ENCODE measurements around the gene SIX5.
"Not testable (repeated sequence)": the region's sequence is repeated elsewhere in the genome, so short reads cannot be mapped to it uniquely, and the experiment has no call there.

Gene SIX5

DNA sequence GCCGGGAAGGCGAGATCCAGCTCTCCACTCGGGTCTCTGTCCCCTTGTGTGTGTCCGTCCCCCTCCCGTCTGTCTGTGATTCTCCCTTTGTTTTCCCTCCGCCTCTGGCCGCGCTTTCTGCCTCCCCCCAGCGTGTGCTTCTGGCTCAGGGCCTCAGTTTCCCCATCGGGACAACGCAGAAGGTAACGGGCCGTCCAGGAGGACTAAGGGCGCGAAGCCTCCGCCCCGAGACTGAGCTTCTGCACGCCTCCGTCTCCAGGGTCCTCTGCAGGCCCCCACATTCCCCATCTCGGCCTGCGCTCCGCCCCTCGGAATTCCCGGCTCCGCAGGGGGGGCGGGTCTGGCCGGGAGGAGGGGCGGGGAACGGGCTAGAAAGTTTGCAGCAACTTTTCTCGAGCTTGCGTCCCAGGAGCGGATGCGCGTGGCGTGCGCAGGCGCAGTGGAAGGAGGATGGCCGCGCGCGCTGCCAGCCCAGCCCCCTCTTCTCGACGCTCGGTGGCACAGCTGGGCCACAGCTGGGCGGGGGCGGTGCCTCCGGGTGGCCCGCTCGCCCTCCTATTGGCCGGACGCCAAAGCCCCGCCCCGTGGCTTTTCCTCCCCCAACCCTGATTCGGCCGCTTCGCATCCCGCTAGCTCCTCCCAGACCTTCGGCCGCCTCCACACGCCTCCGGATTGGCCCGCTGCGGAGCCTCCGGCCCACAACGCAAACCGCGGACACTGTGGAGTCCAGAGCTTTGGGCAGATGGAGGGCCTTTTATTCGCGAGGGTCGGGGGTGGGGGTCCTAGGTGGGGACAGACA lies at the start of gene SIX5:
SIX5 (minus strand) TSS at position 269 of the 799 bp plus-strand sequence. CDS start 408 bp downstream, outside the sequence.
- peak; percentile 83 to 91 for DNase-seq (ENCODE audit: low read depth in 2 of 2)

DNA sequence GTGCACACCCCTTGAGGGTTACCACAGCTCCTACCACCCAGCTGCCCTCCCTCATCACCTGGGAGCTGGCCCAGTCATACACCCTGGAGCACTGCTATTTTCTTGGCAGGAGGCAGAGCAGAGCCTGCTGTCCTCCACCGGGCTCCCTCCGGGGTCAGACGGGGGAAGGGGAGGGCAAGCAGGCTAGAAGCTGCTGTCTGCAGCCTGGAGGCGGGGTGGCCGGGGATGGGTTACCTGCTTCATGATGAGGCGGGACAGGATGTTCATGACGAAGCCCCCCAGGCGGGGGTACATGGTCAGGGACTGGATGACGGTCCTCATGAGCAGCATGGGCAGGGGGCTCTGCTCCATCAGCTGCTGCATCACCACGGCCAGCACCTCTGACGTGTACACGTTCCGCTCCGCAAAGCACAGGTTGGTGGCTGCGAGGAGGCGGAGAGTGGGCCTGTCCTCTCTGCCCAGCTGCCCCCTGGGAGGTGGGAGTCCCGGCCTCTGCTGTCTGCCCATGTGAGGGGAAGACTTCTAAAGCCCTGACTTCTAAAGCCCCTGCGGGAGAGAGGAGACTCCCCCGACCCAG lies 48.8 kb upstream of the SIX5 start:
- no peak for DNase-seq (ENCODE audit: low read depth in 2 of 2)

GRCh38 chr19:45817010-45817724 lies 48.1 kb upstream of the SIX5 start:
- DNase-seq (ENCODE audit: low read depth in 2 of 2): peak; percentile 88 to 92

DNA sequence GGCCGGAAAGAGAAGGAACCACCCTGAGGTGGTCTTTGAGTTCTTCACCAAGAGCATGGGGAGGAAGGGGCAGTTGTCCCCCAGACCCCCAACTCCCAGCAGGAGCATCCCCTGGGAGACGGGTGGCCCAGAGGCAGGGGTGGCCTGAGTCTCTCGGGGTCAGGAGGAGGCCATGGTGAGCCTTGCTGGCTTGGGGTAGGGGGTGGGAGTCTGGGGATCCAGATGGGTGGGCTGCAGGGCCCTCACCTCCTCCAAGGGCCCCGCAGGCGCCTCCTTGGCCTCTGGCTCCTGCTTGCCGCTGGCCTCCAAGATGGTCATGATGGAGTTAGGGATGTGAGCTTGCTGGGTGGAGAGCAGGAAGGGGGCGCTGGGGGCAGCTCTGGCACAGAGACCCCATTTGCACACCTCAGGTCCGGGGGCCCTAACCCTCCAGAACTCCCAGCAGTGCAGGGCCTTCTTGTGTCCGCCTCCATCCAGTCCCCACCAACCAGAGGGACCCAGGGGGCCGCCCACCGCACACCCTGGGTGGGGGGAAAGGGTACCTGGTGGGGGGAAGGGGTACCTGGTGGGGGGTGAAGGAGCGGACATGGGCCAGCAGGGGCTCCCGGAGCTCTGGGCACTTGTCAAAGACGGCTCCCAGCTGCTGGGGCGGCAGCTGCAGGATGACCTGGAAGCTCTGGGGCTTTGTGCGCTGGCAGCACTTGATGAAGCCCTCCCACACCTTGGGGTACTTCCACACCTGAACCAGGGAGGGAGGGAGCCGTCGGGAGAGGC lies 47.4 kb upstream of the SIX5 start:
- no peak for DNase-seq (ENCODE audit: low read depth in 2 of 2)

DNA sequence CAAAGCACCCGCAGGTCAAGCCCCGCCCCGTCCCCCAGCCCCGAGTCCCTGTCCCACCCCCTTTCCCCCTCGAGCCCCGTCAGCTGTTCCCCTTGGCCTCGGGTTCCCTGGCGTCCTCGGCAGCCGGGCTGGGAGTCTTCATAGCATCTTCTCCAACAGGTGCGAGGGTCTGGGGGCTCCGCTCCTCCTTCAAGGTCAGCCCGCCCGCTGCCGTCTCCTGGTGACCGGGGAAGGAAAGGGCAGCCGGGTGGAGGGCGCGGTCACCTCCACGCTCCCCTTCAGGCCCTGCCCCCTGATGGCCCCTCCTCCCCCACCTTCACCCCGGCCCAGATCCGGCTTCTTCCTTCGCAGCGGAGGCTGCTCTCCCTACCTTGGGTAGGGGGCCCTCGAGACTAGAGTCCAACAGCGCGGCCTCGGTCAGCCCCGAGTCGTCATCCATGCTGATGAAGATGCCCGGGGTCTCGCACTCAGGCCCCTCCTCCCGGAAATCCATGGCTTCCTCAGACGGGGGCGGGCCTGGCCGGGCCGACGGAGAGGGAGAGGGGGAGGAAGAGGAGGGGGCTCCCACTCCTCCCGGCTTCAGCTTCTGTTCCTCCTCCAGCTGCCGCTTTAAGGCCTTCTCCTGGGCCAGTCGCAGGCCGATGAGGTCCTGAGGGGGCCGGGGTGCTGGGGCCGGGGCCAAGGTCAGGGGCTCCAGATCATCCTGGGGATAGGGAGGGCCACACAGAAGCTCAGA lies 46.6 kb upstream of the SIX5 start:
- no peak for DNase-seq (ENCODE audit: low read depth in 2 of 2)

DNA sequence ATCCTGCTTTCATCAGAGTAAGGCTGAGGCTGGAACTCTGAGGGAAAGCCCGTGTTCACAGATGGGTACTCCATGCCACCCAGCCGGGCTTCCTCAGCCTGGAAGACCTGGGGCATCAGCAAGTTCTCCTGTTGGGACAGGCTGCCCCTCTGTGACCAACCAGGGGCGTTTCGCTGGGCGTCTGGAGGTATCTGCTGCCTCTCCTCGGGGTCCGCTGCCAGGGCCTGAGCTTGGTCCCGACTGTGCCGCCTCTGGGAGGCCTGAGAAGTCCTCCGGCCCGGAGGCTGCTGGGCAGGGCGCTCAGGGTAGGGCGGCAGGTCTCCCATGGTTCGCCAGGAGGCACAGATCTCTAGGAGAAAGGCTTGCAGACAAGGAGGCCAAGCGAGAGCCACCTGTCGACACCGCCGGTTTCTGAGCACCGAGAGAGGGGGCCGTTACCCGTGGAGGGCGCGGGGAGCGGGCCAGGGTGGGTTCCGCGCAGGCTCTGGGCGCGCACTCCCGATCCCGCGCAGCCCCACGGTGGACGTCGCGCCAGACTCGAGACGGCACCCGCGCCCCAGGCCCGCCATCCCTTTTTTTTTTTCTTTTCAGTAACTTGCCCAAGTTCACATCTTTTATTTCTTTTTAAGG lies 45.9 kb upstream of the SIX5 start, which contains the start of gene RSPH6A:
RSPH6A (minus strand) TSS at position 458 of the 630 bp plus-strand sequence; CDS start at position 326, 132 bp downstream.
- no peak for DNase-seq (ENCODE audit: low read depth in 2 of 2)

DNA sequence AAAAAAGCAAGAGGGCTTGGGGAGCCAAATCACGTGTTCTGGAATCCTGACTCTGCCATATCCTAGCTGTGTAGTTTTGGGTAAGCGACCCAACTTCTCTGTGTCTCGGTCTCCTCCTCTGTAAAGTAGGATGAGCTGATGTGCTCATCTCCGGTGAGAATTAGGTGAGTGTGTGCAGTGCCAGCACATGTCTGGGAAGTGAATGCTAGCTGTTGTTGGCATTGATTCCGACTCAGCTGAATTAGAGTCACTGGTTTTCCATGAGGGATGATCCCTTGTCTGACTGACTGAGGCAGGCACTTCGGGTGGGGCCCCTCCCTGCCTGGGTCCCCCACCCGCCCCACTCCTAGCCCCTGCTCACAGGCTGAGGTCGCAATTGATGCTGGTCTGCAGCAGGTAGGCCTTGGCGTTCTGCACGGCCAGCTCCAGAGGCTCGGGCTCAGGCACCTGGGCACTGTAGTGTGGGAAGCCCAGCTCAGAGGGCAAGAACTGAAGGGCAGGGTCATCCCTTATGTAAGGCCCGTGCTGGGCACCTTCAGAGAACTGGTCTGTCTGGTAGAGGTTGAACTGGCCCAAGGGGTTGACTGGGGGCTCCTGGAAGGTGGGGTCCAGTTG lies 45.2 kb upstream of the SIX5 start:
- no peak for DNase-seq (ENCODE audit: low read depth in 2 of 2)

DNA sequence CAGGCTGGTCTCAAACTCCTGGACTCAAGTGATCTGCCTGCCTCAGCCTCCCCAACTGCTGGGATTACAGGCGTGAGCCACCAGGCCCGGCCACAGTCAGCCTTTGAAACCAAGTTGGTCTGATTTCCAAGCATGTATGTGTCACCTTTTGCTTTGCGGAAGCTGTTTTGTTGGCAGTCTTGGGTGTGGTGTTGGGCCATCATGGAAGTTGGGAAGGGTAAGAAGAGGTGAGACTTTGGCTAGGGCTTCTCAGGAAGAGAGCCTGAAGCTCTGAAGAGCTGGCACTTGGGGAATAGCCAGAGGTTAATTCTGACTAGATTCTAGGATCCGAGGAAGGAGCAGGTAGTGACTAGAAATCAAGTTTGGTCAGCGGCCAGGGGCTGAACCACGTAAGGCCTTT lies 43.2 kb upstream of the SIX5 start:
- no peak for DNase-seq (ENCODE audit: low read depth in 2 of 2)

GRCh38 chr19:45809643-45810159 lies 40.6 kb upstream of the SIX5 start:
- no peak for DNase-seq (ENCODE audit: low read depth in 2 of 2)

- no peak for DNase-seq (ENCODE audit: low read depth in 2 of 2)
Measured at GRCh38 chr19:45805719-45806118, 36.7 kb upstream of the SIX5 start.

DNA sequence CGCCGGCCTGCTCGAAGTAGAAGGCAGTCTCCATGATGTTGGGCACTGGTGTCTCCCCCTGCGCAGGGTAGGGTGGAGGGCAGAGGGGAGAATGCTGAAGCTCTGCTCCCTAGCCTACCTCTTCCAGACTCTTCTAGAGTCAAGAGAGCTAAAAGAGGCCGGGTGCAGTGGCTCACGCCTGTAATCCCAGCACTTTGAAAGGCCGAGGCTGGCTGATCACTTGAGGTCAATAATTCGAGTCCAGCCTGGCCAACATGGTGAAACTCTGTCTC lies 35.8 kb upstream of the SIX5 start:
- DNase-seq (ENCODE audit: low read depth in 2 of 2): no peak

DNA sequence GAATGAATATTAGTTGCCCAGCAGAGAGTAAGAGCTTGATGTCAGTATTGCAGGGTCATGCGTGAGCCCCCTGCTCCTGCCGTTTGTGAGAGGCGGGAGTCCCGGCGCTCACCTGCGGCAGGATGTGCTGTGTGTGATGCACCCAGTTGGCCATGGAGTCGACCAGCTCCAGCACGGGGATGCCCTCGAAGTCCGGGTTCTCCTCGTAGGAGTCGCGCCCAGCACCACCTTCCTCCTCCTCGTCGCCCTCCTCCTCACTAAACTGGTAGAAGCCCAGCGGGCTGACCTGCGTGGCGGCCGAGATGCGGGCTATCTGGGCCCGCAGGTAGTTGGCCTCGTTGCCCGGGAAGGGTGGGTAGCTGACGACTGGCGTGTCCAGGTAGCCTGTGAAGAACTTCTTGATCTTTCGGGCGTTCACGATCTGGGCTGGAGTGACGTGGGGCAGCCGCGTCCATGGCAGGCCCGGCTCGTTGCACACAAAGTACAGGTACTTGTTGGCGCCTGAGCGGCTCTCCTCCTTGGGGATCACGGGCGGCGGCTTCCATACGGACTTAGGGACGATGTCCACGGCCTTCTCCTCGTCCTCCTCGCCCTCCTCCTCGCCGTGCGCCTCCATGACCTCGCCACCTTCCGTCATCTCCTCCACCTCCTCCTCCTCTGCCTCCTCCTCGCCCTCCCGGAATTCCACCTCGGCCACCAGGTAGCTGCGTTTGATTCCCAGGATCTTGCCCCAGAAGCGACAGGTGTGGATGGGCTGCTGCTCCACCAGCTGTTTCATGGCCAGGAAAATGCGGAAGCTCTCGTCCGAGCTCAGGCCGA lies 35.3 kb upstream of the SIX5 start:
- no peak for DNase-seq (ENCODE audit: low read depth in 2 of 2)

DNA sequence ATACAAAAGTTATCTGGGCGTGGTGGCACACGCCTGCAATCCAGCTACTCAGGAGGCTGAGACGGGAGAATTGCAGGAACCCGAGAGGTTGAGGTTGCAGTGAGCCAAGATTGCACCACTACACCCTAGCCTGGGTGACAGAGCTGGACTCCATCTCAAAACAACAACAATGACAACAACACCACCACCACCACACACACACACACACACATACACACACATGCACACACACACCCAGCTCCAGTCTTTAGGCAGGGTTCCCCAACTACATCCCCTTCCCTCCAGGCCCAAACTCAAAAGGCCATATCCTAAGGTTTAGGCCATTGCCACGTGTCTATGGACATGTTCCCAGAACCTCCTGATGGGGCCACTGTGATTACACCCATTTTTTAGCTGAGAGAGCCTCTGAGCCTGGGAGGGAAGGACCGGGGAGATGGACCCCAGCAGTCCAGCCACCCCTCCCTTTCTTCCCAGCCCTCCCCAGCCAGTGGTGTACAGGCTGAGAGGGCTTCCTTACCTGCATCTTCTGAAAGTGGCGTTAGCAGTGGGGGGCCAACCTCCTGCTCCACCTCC lies 32.6 kb upstream of the SIX5 start:
- DNase-seq (ENCODE audit: low read depth in 2 of 2): no peak

- no peak for DNase-seq (ENCODE audit: low read depth in 2 of 2)
Measured at GRCh38 chr19:45800070-45800553, 31.1 kb upstream of the SIX5 start.

GRCh38 chr19:45799541-45799940 lies 30.5 kb upstream of the SIX5 start:
- DNase-seq (ENCODE audit: low read depth in 2 of 2): not testable (repeated sequence)

DNA sequence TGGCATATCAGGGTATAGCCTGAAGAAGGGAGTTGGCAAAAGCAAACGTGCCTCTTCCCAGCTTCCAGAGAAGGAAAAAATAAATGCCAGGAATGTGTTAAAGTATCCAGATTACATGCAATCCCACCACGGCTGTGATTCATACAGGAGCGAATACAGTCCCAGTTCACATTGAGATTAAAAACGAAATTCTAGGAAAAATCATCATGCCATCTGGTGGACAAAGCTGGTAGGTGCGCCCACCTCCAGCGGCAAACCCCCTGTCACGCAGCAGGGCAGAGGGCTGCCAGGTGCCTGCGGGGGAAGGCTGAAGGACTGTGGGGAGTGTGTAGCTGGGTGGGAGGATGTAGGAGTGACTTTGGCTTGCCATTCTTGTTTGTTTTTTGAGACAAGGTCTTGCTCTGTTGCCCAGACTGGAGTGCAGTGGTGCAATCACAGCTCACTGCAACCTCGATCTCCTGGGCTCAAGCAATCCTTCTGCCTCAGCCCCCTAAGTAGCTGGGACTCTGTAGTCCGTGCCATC lies 30.0 kb upstream of the SIX5 start:
- peak; percentile 34 to 35 for DNase-seq (ENCODE audit: low read depth in 2 of 2)

- no peak for DNase-seq (ENCODE audit: low read depth in 2 of 2)
Measured at GRCh38 chr19:45794627-45795026, 25.6 kb upstream of the SIX5 start.

DNA sequence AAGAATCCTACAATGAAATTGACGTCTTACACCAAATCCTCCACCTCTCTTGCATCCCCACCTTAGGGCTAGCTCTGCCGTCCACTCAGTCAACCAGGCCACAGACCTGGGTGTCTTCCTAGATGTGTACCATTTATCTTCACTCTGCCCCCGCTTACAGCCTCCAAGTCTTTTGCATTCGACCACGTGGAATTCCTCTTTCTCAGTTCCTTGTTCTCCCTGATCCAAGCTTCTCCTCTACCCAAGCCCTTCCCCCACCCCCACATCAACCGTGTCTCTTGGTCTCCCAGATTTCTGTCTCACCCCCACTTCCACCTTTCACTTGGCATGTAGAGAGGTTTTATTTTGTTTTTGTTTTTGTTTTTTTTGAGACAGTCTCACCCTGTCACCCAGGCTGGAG lies 24.8 kb upstream of the SIX5 start:
- DNase-seq (ENCODE audit: low read depth in 2 of 2): no peak

GRCh38 chr19:45793178-45793564 lies 24.1 kb upstream of the SIX5 start:
- no peak for DNase-seq (ENCODE audit: low read depth in 2 of 2)

Measured in stimulated activated CD8-positive, alpha-beta memory T cell treated with anti-CD3 and anti-CD28 coated beads, Interleukin-7, amount 100 ng/mL, for 4 hours (primary cell).